Uterus (tissue), 2 donors: ENCODE measurements around the gene CNTF.

Source experiments
- CTCF ChIP-seq, 4 experiments: fragments of 200-600 bp in 2 of 4; fragments of 450-650 bp in 2 of 4; sonication (generic) in 2 of 4; IDR thresholded peaks; one replicate each; pipeline ENCODE4 v1.5.1; 2016 to 2019; ENCODE audit warnings: antibody characterized with exemption in 4 of 4, mild to moderate bottlenecking in 2 of 4, moderate library complexity in 1 of 4
- POLR2A ChIP-seq, 2 donors: fragments of 450-650 bp; IDR thresholded peaks; one replicate each; pipeline ENCODE4 v1.6.1; 2016; ENCODE audit warnings: antibody characterized with exemption in 2 of 2, mild to moderate bottlenecking in 1 of 2, moderate library complexity in 1 of 2

- TF ChIP-seq POLR2A (IDR thresholded peaks at IDR 0.05) (no peak), CTCF (IDR thresholded peaks at IDR 0.05) (no peak)
Measured at GRCh38 chr11:58621586-58622262, 741 bp upstream of the CNTF start.
